GM23338 (cell line): ENCODE measurements around the gene TMEM87B.

Experiments used
- CREB1 ChIP-seq: fragments of 250-450 bp; sonication (Bioruptor Pico); IDR thresholded peaks from 2 replicates; pipeline ENCODE4 v1.5.0; 2020; ENCODE audit warnings: low read depth, mild to moderate bottlenecking, moderate library complexity
- CTCF ChIP-seq, 2 experiments: fragments of 200-600 bp in 1 of 2; sonication (generic) in 1 of 2; conservative IDR thresholded peaks; 2 replicates each; pipeline versions ENCODE4 v1.5.1 to v1.6.1; 2016 to 2017; ENCODE audit warnings: antibody characterized with exemption in 2 of 2, low read depth in 2 of 2, mild to moderate bottlenecking in 2 of 2, moderate library complexity in 1 of 2
- ETS1 ChIP-seq: IDR thresholded peaks from 2 replicates; pipeline ENCODE4 v1.6.1; 2016; ENCODE audit warnings: antibody characterized with exemption
- EZH2 ChIP-seq: fragments of 200-600 bp; sonication (generic); IDR thresholded peaks from one replicate; pipeline ENCODE4 v1.8.0; 2017; ENCODE audit warnings: antibody characterized with exemption, mild to moderate bottlenecking, low read depth; ENCODE audit not compliant: unreplicated experiment
- EZH2phosphoT487 ChIP-seq: fragments of 200-600 bp; sonication (generic); IDR thresholded peaks from one replicate; pipeline ENCODE4 v1.8.1; 2018; ENCODE audit warnings: antibody characterized with exemption; ENCODE audit not compliant: unreplicated experiment
- JUNB ChIP-seq: IDR thresholded peaks from one replicate; pipeline ENCODE4 v1.6.1; 2016; ENCODE audit warnings: antibody characterized with exemption; ENCODE audit not compliant: unreplicated experiment
- POLR2AphosphoS5 ChIP-seq: IDR thresholded peaks from 2 replicates; pipeline ENCODE4 v1.6.1; 2016; ENCODE audit warnings: antibody characterized with exemption, low read depth
- REST ChIP-seq: IDR thresholded peaks from one replicate; pipeline ENCODE4 v1.6.1; 2018; ENCODE audit warnings: antibody characterized with exemption; ENCODE audit not compliant: unreplicated experiment
- ZNF331 ChIP-seq: fragments of 250-450 bp; sonication (Bioruptor Pico); IDR thresholded peaks from 2 replicates; pipeline ENCODE4 v1.5.0; 2020; ENCODE audit warnings: low read depth, mild to moderate bottlenecking, moderate library complexity

DNA sequence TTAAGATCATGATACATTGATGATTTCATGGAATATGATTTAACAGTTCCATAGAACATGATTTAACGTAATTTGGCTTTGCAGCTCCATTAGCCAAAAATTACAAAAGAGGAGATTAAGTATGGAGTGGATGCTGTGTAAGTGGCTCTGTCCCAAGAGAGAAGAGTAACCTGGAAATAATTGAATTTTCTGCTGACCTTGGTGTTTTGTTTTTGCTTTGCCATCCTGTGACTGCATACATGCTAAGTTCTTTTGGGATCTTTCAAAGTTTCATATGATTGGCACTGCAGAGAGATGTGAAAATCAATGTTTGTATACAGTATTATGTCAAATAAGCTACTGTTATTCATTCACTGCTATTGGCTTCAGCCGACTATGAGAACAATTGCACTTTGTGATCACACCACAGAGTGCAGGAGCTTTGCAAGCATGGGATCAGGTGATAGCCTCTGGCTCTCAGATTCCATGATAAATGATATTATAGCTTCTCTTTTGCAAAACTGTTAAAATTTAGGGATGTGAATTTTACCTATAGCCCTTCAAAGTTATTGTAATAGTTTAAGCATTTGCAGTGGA, 46.1 kb upstream of the TMEM87B start:
- TF ChIP-seq EZH2 (no peak), CTCF (conservative IDR thresholded peaks at IDR 0.05; ENCODE audit: low read depth in 2 of 2) (no peak), CREB1 (CRISPR knock-in tag) (no peak), POLR2AphosphoS5 (no peak), ETS1 (no peak), EZH2phosphoT487 (no peak), REST (no peak), ZNF331 (no peak), JUNB (no peak)
